DMS153 (cell line): ENCODE measurements around the gene LRRC72.
"Not testable (repeated sequence)": the region's sequence is repeated elsewhere in the genome, so short reads cannot be mapped to it uniquely, and the experiment has no call there.

Experiments used
- DNase-seq: peaks from one replicate; lab custom pipeline; 2025; lab: John Stamatoyannopoulos, UW

The LRRC72 gene

DNA sequence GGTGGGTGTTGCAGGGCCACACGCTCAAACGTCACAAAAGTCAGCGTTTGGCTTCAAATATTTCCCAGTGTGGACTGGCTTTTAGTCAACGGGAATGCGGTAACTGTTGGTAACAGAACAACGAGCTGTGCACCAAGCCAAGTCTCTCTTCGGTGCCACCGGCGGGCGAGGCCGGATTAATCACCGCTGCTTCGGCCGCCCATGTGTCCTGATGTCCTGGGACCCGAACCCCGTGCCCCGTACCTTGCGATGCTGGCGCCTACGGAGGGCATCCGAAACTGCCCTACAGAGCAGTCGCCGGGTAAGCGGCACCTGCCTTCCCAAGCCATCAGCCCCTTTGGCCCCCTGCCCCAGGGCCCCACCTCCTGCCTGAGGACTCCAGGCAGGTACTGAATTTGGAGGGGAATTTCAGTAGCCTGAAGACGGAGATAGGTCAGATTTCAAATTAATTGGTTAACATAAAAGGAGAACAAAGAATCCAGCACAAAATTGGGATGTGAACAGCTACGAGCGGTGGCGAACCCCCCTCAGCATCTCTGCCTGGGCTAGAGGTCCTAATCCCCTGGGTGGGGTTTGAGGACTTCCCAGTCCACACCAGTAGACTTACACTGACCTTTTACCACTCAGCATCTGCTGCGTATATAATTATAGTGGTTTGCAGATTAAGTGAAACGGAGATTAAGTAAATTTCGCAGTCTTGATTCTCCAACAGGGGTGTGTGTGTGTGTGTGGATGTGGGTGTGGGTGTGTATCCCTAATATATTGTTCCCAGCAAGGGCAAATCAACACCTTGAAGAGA, at the start of gene LRRC72:
LRRC72 (plus strand) TSS at position 84 of the 799 bp plus-strand sequence; CDS start at position 212, 128 bp downstream.
- no peak for DNase-seq

GRCh38 chr7:16479161-16479560, 47.5 kb upstream of the LRRC72 start:
- no peak for DNase-seq

DNA sequence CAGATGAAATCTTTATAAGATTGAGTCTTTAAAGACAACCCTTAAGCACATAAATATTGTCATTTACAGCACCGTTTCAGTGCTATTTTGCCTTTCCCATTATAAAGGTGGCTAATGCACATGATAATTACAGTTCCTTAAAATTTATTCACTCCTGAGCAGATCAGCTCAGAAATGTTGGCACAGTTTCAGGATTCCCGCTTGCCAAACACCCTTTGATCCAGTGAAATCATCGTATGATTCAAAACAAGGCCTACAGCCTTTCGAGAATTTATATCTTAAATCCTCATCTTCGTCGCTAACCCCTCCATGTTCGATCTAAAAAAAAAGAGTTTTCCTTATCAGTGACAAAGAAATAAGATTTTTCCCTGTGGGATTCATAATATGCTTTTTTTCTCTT, 47.0 kb upstream of the LRRC72 start:
- DNase-seq: no peak

- no peak for DNase-seq
These were observed 42.0 kb upstream of the LRRC72 start for GRCh38 chr7:16484453-16485158.

DNA sequence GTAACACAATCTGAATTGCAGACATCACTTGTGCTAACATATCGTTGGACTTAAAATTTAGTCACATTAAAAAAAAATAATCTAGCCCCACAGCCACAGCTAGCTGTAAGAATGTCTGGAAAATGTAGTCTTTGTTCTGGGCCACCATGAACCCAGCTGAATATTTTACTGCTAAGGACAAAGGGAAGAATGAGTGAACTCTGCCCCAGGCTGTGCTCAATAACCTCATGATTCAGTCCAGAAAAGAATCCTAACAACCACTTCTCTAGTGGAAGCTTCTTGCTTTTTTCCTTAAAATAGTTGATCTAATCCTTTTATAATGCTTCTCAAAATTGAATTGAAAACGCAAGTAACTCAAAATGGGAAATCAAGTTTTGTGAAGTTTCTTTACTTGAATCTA, 35.5 kb upstream of the LRRC72 start:
- DNase-seq: no peak

- no peak for DNase-seq
These were observed 34.0 kb upstream of the LRRC72 start for GRCh38 chr7:16492513-16493062.

GRCh38 chr7:16493266-16493665, 33.4 kb upstream of the LRRC72 start:
- DNase-seq: no peak

DNA sequence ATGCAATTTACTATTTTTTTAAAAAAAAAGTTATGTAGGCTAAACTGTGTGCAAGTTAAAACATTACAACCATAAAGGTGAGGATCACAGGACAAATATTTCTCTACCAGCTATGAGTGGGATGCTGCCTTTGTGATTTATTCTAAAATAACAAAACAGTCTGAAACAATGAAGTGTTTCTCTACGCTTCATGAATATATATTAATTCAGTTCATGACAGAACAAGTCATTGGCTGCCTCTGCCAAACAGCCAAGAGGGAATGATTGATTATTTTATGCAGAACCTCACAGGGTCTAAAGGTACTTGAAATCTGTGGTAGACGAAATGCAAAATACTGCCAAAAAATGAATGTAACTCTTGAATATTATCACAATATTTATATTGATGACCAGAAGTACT, 32.1 kb upstream of the LRRC72 start:
- no peak for DNase-seq

DNA sequence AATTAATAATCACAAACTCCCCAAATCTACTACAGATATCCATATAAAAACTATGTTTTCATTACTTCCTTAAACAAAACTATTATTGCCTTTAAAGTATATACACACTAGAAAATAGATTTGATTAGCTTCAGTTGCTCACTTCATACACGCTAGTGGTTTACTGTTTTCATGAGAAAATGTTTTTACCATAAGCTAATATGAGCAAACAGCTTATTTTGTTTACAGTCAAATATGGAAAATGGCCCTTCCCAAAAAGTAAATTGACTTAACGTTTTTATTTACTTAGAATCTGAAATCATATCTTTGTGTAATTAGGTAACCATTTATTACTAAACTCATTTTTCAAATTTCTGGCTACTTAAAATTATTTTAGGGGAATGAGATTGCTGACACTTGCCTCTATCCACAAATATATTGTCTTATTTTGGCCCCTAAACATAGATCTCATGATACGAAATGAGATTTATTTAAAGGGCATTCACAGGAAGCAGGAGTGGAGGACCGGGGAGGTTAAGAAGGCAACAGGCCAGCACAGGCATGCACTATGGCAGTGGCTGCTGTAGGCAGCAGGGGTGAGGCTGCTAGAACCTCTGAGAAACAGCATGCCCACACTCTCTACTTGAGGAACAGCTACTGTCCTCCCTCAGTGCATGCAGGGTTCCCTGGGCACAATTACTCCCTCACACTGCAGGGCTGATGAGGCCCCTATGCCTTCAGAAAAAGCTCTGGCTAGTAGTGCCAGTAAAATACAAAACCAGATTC, 31.5 kb upstream of the LRRC72 start:
- DNase-seq: no peak

DNA sequence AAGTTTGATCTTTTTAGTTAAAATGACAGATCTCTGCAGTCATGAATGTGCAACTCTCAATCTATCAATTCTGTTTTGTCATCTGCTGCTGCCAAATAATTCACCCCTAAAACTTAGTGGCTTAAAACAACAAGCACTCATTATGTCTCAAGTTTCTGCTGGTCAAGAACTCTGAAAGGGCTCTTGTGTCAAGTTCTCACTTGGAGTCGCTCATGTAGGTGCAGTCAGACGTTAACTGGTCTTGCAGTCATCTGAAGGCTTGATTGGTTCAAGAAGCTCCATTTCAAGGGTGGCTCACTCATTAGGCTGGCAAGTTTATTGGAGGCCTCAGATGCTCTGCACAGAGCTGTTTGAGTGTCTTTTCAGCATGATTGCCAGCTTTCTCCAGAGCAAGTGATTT, 28.5 kb upstream of the LRRC72 start:
- DNase-seq: no peak

GRCh38 chr7:16502303-16502702, 24.3 kb upstream of the LRRC72 start:
- no peak for DNase-seq

DNA sequence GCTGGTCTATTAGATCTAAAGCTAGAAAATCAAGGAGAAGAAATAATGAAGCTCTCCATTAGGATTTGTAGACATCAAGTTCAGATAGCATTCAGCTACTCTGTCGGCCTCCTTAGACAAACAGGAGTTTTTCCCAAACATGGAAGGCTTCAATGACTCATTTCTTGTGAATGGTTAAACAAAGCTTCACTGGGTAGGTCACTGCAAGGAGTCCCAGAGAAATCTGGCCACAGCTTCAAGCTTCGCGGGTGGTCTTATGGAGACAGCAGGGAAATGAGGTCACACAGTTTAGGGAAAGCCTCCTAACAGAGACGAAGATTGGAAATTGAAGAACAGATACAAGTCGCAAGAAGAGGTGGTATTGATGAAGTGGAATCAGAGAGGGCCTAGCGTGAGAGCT, 22.6 kb upstream of the LRRC72 start:
- DNase-seq: no peak

DNA sequence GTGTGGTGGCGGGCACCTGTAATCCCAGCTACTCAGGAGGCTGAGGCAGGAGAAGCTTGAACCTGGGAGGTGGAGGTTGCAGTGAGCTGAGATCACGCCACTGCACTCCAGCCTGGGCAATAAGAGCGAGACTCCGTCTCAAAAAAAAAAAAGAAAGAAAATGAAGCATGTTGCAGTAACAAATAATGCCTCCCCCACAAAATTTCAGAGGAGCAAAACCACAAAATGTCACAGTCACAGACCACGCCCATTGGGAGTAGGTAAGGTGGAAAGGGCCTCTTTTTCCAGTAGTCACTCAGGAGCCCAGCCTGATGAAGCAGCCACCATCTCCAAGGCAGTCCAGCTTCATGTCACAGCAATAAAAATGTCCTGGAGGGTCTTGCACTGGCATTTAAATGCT, 20.2 kb upstream of the LRRC72 start:
- DNase-seq: not testable (repeated sequence)

DNA sequence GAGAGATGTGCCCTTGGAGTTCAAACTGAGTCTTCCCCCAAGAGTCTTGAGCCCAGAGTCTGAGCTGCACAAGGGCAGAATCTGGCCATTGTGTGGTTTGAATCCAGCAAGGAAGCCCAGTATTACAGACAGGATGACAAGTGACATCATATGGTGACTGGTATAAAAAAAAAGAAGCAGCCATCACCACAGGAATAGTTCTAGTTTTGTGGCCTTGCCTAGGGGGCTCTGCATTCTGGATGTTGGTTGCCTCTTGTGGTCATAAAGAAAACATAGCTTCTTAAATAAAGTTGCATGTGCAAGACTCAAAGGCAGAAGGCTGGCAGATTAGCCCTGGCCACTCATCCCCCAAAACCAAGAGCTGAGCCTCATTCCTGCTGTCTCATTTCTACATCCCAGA, 16.8 kb upstream of the LRRC72 start:
- no peak for DNase-seq

- DNase-seq: no peak
These were observed 15.3 kb upstream of the LRRC72 start for GRCh38 chr7:16511314-16511713.

GRCh38 chr7:16512097-16512496, 14.5 kb upstream of the LRRC72 start:
- DNase-seq: no peak

DNA sequence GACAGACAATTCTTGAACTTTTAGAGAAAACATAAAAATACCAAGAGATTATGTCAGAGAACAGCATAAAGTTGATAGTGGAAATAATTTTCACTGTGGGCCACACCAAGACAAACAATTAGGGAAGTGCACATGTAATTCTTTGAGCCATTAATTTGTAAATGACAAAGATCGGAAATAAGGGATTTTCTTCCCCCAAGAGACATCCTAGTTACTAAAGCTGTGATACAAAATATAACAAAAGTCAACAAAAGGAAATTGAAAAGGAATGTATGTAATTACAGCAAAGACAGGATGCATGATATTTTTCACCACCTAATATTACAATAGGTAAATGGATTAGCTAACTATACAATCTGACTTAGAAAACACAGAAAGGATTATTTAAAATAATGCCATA, 12.4 kb upstream of the LRRC72 start:
- DNase-seq: no peak

GRCh38 chr7:16514729-16515128, 11.9 kb upstream of the LRRC72 start:
- DNase-seq: no peak

DNA sequence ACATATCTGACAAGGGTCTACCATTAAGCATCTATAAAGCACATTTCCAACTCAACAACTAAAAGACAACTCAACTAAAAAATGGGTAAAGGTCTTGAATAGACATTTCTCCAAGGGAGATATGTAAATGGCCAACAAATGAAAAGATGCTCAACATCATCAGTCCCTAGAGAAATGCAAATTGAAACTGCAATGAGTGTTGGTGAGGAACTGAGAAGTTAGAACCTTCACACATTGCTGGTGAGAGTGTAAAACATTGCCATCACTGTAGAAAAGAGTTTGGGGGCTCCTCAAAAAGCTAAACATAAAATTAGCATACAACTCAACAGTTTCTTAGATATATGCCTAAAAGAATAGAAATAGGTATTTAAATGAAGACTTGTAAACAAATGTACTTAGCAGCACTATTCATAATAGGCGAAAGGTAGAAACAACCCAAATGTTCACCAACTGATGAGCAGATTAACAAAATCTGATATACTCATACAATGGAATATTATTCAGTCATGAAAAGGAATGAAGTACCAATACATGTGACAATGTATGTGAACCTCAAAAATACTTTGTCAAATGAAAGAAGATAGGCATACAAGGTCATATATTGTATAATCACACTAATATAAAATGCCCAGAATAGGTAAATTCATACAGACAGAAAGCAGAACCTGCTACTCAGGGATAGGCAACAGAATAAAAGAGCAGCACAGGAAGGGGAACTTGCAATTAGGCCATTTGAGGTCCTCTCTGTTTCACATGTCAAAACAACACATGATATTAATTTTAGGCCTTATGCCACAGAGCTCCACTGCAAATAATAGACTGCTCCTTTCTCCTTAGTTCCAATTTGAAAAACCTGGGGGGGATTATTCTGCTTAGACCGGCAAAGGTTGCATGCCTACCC, 10.6 kb upstream of the LRRC72 start:
- no peak for DNase-seq

DNA sequence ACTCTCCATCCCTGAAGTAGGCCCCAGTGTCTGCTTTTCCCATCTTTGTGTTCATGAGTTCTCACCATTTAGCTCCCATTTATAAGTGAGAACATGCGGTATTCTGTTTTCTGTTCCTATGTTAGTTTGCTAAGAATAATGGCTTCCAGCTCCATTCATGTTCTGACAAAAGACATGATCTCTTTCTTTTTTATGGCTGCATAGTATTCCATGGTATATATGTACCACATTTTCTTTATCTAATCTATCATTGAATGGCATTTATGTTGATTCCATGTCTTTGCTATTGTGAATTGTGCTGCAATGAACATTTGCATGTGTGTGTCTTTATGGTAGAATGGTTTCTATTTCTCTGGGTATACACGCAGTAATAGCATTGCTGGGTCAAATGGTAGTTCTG, 6.6 kb upstream of the LRRC72 start:
- not testable (repeated sequence) for DNase-seq

- no peak for DNase-seq
These were observed 2.3 kb upstream of the LRRC72 start for GRCh38 chr7:16524332-16524731.
